ENCODE data around the gene HBA2.
A peak's percentile ranks its signal among the peaks of the same experiment; 100 is the strongest.
"Not testable (repeated sequence)": the region's sequence is repeated elsewhere in the genome, so short reads cannot be mapped to it uniquely, and the experiment has no call there.

Gene HBA2

DNA sequence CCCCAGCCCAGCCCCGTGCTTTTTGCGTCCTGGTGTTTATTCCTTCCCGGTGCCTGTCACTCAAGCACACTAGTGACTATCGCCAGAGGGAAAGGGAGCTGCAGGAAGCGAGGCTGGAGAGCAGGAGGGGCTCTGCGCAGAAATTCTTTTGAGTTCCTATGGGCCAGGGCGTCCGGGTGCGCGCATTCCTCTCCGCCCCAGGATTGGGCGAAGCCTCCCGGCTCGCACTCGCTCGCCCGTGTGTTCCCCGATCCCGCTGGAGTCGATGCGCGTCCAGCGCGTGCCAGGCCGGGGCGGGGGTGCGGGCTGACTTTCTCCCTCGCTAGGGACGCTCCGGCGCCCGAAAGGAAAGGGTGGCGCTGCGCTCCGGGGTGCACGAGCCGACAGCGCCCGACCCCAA is 3.3 kb downstream of the HBA2 start:
- not testable (repeated sequence) for DNase-seq

DNA sequence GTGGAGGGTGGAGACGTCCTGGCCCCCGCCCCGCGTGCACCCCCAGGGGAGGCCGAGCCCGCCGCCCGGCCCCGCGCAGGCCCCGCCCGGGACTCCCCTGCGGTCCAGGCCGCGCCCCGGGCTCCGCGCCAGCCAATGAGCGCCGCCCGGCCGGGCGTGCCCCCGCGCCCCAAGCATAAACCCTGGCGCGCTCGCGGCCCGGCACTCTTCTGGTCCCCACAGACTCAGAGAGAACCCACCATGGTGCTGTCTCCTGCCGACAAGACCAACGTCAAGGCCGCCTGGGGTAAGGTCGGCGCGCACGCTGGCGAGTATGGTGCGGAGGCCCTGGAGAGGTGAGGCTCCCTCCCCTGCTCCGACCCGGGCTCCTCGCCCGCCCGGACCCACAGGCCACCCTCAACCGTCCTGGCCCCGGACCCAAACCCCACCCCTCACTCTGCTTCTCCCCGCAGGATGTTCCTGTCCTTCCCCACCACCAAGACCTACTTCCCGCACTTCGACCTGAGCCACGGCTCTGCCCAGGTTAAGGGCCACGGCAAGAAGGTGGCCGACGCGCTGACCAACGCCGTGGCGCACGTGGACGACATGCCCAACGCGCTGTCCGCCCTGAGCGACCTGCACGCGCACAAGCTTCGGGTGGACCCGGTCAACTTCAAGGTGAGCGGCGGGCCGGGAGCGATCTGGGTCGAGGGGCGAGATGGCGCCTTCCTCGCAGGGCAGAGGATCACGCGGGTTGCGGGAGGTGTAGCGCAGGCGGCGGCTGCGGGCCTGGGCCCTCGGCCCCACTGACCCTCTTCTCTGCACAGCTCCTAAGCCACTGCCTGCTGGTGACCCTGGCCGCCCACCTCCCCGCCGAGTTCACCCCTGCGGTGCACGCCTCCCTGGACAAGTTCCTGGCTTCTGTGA is 4.1 kb downstream of the HBA2 start, which contains the start of gene HBA1:
HBA1 (plus strand) TSS at position 204 of the 906 bp plus-strand sequence; CDS start at position 241, 37 bp downstream.
- not testable (repeated sequence) for DNase-seq

DNA sequence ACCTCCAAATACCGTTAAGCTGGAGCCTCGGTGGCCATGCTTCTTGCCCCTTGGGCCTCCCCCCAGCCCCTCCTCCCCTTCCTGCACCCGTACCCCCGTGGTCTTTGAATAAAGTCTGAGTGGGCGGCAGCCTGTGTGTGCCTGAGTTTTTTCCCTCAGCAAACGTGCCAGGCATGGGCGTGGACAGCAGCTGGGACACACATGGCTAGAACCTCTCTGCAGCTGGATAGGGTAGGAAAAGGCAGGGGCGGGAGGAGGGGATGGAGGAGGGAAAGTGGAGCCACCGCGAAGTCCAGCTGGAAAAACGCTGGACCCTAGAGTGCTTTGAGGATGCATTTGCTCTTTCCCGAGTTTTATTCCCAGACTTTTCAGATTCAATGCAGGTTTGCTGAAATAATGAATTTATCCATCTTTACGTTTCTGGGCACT is 4.7 kb downstream of the HBA2 start:
- DNase-seq: peak; percentile 36

- DNase-seq: peak; percentile 38
Measured at GRCh38 chr16:177981-178667, 5.4 kb downstream of the HBA2 start.

GRCh38 chr16:178668-179015 is 6.0 kb downstream of the HBA2 start:
- DNase-seq: peak; percentile 38

GRCh38 chr16:179211-180092 is 6.8 kb downstream of the HBA2 start:
- DNase-seq: no peak

- DNase-seq: peak; percentile 76
Measured at GRCh38 chr16:180101-180675, 7.5 kb downstream of the HBA2 start, which contains the start of gene HBQ1. Gene HBQ1 (plus strand): TSS chr16:180459. CDS start chr16:180487, 28 bp downstream.

DNA sequence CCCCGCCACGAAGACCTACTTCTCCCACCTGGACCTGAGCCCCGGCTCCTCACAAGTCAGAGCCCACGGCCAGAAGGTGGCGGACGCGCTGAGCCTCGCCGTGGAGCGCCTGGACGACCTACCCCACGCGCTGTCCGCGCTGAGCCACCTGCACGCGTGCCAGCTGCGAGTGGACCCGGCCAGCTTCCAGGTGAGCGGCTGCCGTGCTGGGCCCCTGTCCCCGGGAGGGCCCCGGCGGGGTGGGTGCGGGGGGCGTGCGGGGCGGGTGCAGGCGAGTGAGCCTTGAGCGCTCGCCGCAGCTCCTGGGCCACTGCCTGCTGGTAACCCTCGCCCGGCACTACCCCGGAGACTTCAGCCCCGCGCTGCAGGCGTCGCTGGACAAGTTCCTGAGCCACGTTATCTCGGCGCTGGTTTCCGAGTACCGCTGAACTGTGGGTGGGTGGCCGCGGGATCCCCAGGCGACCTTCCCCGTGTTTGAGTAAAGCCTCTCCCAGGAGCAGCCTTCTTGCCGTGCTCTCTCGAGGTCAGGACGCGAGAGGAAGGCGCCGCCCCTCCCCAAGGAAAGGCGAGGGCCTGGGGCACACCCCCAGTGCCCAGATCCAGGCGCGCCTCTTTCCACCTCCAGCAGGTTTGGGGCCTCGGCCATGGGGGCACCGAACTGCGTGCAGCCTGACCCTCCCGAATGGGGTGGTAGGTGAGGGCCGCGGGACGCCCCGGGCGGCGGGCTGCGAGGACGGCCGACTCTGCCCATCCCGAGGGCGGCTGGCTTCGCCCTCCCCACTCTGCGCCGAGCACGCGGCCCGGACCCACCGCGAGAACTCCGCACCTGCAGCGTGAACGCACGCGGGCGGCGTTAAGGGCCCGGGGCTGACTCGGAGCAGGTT is 8.2 kb downstream of the HBA2 start:
- peak; percentile 94 for DNase-seq

DNA sequence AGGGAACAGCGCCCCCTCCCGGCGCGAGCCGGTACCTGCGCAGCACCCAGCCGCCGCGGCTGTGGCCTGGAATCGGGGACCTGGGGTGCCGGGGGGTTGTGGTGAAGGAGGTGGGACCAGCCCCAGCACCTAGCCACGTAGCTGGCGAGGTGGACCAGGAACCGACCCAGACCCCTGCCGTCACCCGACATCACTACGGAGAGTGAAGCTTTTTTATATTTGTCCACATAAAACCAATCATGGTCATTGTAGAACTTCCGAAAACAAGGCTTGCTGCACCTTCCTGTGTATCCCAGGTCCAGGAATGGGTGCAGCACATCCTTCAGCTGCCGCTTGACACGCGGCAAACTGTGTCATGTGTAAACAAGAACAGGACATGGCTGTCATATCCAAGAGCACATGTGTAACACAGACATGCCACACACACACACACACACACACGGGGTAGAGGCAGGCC is 8.9 kb downstream of the HBA2 start:
- DNase-seq: peak; percentile 52

DNA sequence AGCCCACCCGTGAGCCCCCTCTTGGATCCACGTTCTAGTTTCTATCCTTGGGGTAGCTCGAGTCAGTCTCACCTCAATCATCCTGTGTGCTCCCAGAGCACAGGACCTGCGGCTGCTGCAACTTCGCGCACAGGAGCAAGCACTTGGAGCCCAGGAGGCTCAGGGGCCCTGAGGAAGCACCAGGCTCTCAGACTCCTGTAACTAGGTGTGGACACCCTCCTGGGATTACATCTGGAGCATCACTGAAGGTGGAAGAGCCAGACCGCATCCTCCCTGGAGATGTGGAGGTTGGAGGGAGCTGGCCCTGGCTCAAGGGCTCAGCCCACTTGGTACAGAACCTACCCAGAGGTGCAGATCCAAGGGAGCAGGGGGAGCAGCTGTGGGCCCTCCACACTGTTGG is 10.3 kb downstream of the HBA2 start:
- DNase-seq: peak; percentile 30

DNA sequence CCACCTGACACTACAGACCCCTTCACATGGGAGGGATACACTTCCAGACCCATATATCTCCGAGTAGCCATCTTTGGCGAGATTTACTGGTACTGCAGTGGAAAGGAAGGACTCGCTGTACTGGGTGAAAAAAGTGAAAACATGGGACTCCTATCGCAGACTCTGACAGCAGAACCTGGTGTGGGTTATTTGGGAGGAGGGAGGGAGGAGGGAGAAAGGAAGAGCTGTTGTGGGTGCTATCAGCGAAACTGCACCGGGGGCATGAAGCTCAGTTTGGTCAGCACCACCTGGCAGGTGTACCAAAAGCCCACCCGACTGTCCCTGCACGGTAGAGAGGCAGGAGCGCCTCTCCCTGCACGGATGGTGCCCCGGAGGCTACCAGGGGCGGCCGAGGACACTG is 12.5 kb downstream of the HBA2 start:
- DNase-seq: no peak

GRCh38 chr16:185691-186090 is 13.0 kb downstream of the HBA2 start:
- no peak for DNase-seq

GRCh38 chr16:187330-187729 is 14.7 kb downstream of the HBA2 start:
- no peak for DNase-seq

DNA sequence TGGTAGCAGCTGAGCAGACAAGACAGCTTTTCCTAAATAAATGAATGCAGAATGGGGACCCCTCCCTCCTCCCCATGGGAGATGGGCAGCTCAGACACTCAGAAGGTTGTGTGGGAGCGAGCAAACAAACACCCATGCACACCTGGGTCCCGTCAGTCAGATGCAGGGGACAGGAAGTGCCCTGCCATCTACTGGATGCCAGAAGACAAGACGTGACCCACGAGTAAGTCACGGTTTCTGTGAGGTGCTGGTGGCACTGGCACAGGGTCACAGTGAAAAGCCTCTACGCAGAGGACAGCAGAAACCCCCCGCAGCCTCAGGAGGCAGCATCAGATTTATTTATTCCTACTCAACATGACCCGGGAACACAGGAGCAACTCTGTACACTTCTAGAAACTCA is 16.0 kb downstream of the HBA2 start:
- peak; percentile 43 for DNase-seq

DNA sequence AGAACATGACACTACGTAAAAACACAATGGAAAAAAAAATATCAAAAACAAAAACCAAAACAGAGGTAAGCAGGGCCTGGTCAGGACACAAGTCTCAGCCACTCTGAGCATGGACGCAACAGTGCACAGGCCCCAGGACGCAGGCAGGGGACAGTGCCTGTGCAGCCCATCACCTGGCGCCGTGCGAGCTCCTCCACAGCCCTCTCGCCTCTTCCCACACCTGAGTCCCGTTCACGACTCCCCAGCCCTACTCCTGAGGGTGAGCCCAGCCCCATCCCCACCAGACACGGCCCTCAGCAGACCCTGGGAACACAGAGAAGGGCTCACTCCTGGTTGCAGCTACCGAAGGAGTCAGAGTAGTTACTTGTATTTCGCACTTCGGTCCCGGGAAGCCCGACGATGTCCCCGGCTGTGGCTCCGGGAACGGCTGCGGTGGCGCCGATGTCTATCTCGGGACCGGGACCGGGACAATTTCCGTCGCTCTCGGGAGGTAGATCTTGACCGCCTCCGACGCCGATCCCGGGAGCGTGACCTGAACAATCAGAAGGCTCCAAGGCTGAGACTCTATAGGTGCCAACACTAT is 17.0 kb downstream of the HBA2 start:
- no peak for DNase-seq

GRCh38 chr16:191831-192230 is 19.2 kb downstream of the HBA2 start:
- DNase-seq: no peak

- no peak for DNase-seq
Measured at GRCh38 chr16:192686-193085, 20.0 kb downstream of the HBA2 start.

DNA sequence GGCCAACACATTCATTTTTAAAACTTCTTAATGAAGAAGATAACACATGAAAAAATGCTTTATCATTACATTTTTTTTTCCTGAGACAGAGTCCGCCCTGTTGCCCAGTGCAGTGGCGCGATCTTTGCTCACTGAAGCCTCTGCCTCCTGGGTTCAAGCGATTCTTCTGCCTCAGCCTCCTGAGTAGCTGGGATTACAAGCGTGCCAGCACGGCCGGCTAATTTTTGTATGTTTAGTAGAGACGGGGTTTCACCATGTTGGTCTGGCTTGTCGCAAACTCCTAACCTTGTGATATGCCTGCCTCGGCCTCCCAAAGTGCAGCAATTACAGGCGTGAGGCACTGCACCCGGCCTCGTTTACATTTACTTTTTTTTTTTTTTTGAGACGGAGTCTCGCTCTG is 20.8 kb downstream of the HBA2 start:
- DNase-seq: no peak

GRCh38 chr16:194516-194915 is 21.8 kb downstream of the HBA2 start:
- DNase-seq: no peak

GRCh38 chr16:200388-200787 is 27.7 kb downstream of the HBA2 start:
- DNase-seq: no peak

- no peak for DNase-seq
Measured at GRCh38 chr16:203246-203645, 30.6 kb downstream of the HBA2 start.

All from NCI-H69 (cell line).